AG10803 (cell line): ENCODE measurements around the gene SOCS2.

Source experiments
- DNase-seq: peaks from one replicate; pipeline ENCODE4 v3.0.0; 2010; ENCODE audit warnings: low read depth
- H3K4me3 ChIP-seq: 2 replicates; pipeline ENCODE4 v1.5.1; 2011; ENCODE audit warnings: mild to moderate bottlenecking, low read length, control low read depth
- TF ChIP-seq, protein P1 (sequence below): conservative IDR thresholded peaks from 2 replicates; pipeline ENCODE4 v1.5.1; 2011; ENCODE audit warnings: mild to moderate bottlenecking, low read length, control low read depth, inconsistent platforms

Gene SOCS2

DNA sequence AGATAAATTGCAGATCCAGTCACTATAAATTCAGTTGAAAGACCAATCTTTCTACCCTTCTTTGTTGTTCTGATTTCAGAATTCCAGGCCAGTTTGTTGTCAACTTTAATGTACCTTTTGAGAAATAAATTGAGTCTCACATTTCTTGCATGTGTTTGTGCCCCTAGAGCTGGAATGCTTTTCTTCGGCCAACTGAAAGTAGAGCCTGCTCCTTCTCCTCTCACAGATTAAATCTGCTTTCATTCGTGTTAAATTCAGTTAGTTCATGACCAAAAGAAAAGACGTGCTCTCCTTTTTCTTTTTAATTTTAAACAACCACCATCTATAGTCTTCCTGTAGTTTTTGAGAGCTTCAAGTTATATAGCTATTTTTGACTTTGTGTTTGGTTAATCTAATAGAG is 22.9 kb downstream of the SOCS2 start:
- DNase-seq, result no peak
- H3K4me3 ChIP-seq, result no peak overlapping the region
- TF ChIP-seq, protein P1, sequence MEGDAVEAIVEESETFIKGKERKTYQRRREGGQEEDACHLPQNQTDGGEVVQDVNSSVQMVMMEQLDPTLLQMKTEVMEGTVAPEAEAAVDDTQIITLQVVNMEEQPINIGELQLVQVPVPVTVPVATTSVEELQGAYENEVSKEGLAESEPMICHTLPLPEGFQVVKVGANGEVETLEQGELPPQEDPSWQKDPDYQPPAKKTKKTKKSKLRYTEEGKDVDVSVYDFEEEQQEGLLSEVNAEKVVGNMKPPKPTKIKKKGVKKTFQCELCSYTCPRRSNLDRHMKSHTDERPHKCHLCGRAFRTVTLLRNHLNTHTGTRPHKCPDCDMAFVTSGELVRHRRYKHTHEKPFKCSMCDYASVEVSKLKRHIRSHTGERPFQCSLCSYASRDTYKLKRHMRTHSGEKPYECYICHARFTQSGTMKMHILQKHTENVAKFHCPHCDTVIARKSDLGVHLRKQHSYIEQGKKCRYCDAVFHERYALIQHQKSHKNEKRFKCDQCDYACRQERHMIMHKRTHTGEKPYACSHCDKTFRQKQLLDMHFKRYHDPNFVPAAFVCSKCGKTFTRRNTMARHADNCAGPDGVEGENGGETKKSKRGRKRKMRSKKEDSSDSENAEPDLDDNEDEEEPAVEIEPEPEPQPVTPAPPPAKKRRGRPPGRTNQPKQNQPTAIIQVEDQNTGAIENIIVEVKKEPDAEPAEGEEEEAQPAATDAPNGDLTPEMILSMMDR, result no peak

GRCh38 chr12:93597608-93598007 is 25.1 kb downstream of the SOCS2 start:
- no peak overlapping the region for H3K4me3 ChIP-seq
- TF ChIP-seq, protein P1, result no peak
- DNase-seq, result no peak

GRCh38 chr12:93599192-93599591 is 26.7 kb downstream of the SOCS2 start:
- H3K4me3 ChIP-seq, result no peak overlapping the region
- no peak for DNase-seq
- TF ChIP-seq, protein P1, result no peak

- TF ChIP-seq, protein P1, result no peak
- no peak overlapping the region for H3K4me3 ChIP-seq
- DNase-seq, result no peak
Measured at GRCh38 chr12:93601591-93601990, 29.1 kb downstream of the SOCS2 start.

- TF ChIP-seq, protein P1, result no peak
- no peak for DNase-seq
- H3K4me3 ChIP-seq, result no peak overlapping the region
Measured at GRCh38 chr12:93602897-93603668, 30.6 kb downstream of the SOCS2 start.

GRCh38 chr12:93603762-93604161 is 31.3 kb downstream of the SOCS2 start:
- TF ChIP-seq, protein P1, result no peak
- no peak overlapping the region for H3K4me3 ChIP-seq
- no peak for DNase-seq

- no peak for DNase-seq
- no peak overlapping the region for H3K4me3 ChIP-seq
- TF ChIP-seq, protein P1, result no peak
Measured at GRCh38 chr12:93608313-93608712, 35.8 kb downstream of the SOCS2 start.
